Loucy (cell line): ENCODE results near the gene RNF141.

ENCODE experiments used
- H2AFZ ChIP-seq: fragments of 200-600 bp; sonication (generic); 2 replicates; pipeline ENCODE4 v1.6.0; 2016; ENCODE audit warnings: antibody characterized with exemption, mild to moderate bottlenecking, low read length, moderate library complexity
- H3F3A ChIP-seq: fragments of 200-600 bp; 2 replicates; pipeline ENCODE4 v1.6.0; 2016; ENCODE audit warnings: antibody characterized with exemption, low read depth, mild to moderate bottlenecking
- H3K27me3 ChIP-seq: fragments of 200-600 bp; sonication (generic); 2 replicates; pipeline ENCODE4 v1.6.1; 2014; ENCODE audit warnings: low read length, mild to moderate bottlenecking; ENCODE audit not compliant: insufficient read depth, poor library complexity, severe bottlenecking
- H3K36me3 ChIP-seq: fragments of 200-600 bp; sonication (generic); 2 replicates; pipeline ENCODE4 v1.6.1; 2016; ENCODE audit warnings: low read length; ENCODE audit not compliant: insufficient read depth
- H3K4me1 ChIP-seq: fragments of 200-600 bp; sonication (generic); 2 replicates; pipeline ENCODE4 v1.5.1; 2014; ENCODE audit warnings: low read length, mild to moderate bottlenecking; ENCODE audit not compliant: insufficient read depth, poor library complexity, severe bottlenecking
- H3K4me2 ChIP-seq: fragments of 200-600 bp; sonication (generic); 2 replicates; pipeline ENCODE4 v1.6.0; 2014; ENCODE audit warnings: antibody characterized with exemption, low read length, low read depth, mild to moderate bottlenecking; ENCODE audit not compliant: poor library complexity, severe bottlenecking
- H3K4me3 ChIP-seq: fragments of 200-600 bp; sonication (generic); 2 replicates; pipeline ENCODE4 v1.5.1; 2014; ENCODE audit warnings: low read length, mild to moderate bottlenecking, mixed read lengths; ENCODE audit not compliant: poor library complexity, severe bottlenecking
- H3K79me2 ChIP-seq: fragments of 200-600 bp; sonication (generic); 2 replicates; pipeline ENCODE4 v1.6.1; 2014; ENCODE audit warnings: low read length; ENCODE audit not compliant: insufficient read depth
- H3K9ac ChIP-seq: fragments of 200-600 bp; sonication (generic); 2 replicates; pipeline ENCODE4 v1.6.0; 2014; ENCODE audit warnings: mild to moderate bottlenecking, low read depth, low read length, moderate library complexity; ENCODE audit not compliant: poor library complexity, severe bottlenecking
- H3K9me2 ChIP-seq: fragments of 200-600 bp; sonication (generic); replicated peaks from 2 replicates; pipeline ENCODE4 v1.6.1; 2016; ENCODE audit warnings: low read depth, low read length, mixed read lengths
- H3K9me3 ChIP-seq: fragments of 200-600 bp; sonication (generic); 2 replicates; pipeline ENCODE4 v1.6.1; 2014; ENCODE audit warnings: mild to moderate bottlenecking, antibody characterized with exemption, low read length, low read depth; ENCODE audit not compliant: insufficient read depth
- H4K20me1 ChIP-seq: fragments of 200-600 bp; sonication (generic); 2 replicates; pipeline ENCODE4 v1.6.0; 2014; ENCODE audit warnings: antibody characterized with exemption, low read length, mild to moderate bottlenecking; ENCODE audit not compliant: insufficient read depth, poor library complexity, severe bottlenecking
- CTCF ChIP-seq: fragments of 200-600 bp; sonication (generic); conservative IDR thresholded peaks from 2 replicates; pipeline ENCODE4 v1.5.1; 2014; ENCODE audit warnings: mild to moderate bottlenecking, antibody characterized with exemption, low read length
- EZH2phosphoT487 ChIP-seq: fragments of 200-600 bp; IDR thresholded peaks from 2 replicates; pipeline ENCODE4 v1.6.1; 2018; ENCODE audit warnings: antibody characterized with exemption, mild to moderate bottlenecking, moderate library complexity, borderline replicate concordance

RNF141 gene

DNA sequence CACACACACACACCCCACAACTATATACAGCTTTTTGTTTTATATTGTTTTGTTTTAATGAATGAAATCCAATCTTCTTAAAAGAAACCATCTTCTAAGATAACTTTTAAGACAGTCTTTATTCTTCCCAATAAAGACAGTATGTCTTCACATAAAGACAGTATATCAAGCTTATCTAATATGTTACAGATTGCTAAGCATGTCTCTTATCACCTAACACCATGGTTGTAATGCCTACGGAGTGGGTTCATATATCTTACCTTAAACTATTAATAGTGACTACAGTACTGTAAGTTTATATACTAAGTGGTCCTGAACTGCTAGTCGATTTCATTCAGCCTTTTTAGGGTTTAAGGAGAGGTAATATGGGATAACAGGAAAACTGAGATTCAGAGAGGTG, 8.5 kb downstream of the RNF141 start:
- H3K79me2 ChIP-seq, result no peaks in the 10 kb centered on the region
- no peak overlapping the region for H3K4me2 ChIP-seq
- no peak overlapping the region for H2AFZ ChIP-seq
- no peak overlapping the region for H3K4me3 ChIP-seq
- no peaks in the 10 kb centered on the region for H3K27me3 ChIP-seq
- H3K36me3 ChIP-seq, result no peaks in the 10 kb centered on the region
- no peaks in the 10 kb centered on the region for H3F3A ChIP-seq
- TF ChIP-seq EZH2phosphoT487 (no peak), CTCF (no peak)
- H4K20me1 ChIP-seq, result no peaks in the 10 kb centered on the region
- H3K9me2 ChIP-seq, result no peaks in the 10 kb centered on the region
- H3K9me3 ChIP-seq, result no peaks in the 10 kb centered on the region
- no peak overlapping the region for H3K9ac ChIP-seq
- H3K4me1 ChIP-seq, result peaks cover 19% of the 10 kb centered on the region

GRCh38 chr11:10529279-10529678, 11.7 kb downstream of the RNF141 start:
- Histone ChIP-seq H3K36me3 (peaks cover 4% of the 10 kb centered on the region; the same call in 1 of the 2 replicates), H3K4me3 (no peak overlapping the region), H2AFZ (no peak overlapping the region), H3K9me3 (no peaks in the 10 kb centered on the region), H3K4me2 (no peak overlapping the region), H4K20me1 (no peaks in the 10 kb centered on the region), H3F3A (no peaks in the 10 kb centered on the region), H3K79me2 (no peaks in the 10 kb centered on the region), H3K27me3 (no peaks in the 10 kb centered on the region), H3K4me1 (peaks cover 6% of the 10 kb centered on the region), H3K9ac (no peak overlapping the region), H3K9me2 (no peaks in the 10 kb centered on the region)
- TF ChIP-seq EZH2phosphoT487 (no peak), CTCF (no peak)

DNA sequence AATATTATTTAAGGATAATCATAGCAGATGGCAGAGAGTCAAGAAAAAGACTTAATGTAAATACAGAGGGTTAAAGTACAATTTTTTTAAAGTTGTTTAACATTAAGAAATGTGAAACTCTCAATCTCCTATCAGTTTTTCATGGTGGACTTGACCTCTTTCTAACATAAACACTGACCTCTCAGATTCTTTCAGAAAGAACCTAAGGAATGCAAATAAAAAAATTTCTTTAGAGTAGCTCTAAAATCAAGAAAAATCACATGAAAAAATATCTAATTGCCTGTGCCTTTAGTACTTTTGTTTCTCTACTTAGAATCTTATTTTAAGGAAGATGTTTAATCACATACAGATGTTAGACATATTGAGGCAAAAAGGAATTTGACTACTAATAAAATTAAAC, 12.9 kb downstream of the RNF141 start:
- H4K20me1 ChIP-seq, result no peaks in the 10 kb centered on the region
- H3K9me3 ChIP-seq, result no peaks in the 10 kb centered on the region
- H3K36me3 ChIP-seq, result peaks cover 4% of the 10 kb centered on the region; the same call in 1 of the 2 replicates
- H3K79me2 ChIP-seq, result no peaks in the 10 kb centered on the region
- H3K9ac ChIP-seq, result no peak overlapping the region
- no peaks in the 10 kb centered on the region for H3K27me3 ChIP-seq
- H3F3A ChIP-seq, result no peaks in the 10 kb centered on the region
- H3K4me3 ChIP-seq, result no peak overlapping the region
- no peak overlapping the region for H3K4me2 ChIP-seq
- peaks cover 14% of the 10 kb centered on the region for H3K4me1 ChIP-seq
- no peak overlapping the region for H2AFZ ChIP-seq
- TF ChIP-seq EZH2phosphoT487, result no peak
- no peak for TF ChIP-seq CTCF
- H3K9me2 ChIP-seq, result no peaks in the 10 kb centered on the region
